Fibroblast of the aortic adventitia (primary cell): ENCODE measurements around the gene C2orf92. TPM values are rescaled to one million over a fixed set of nuclear protein-coding genes. Genes with fewer than 3 reads are reported as not detected.

Experiments
- DNase-seq: peaks from one replicate; pipeline ENCODE4 v3.0.0-alpha.2; 2010; ENCODE audit warnings: low read depth
- H3K4me3 ChIP-seq: 2 replicates; pipeline ENCODE4 v1.5.1; 2011; ENCODE audit warnings: low read depth, mild to moderate bottlenecking, control low read depth, low read length, moderate library complexity
- CTCF ChIP-seq: IDR thresholded peaks from 2 replicates; pipeline ENCODE4 v1.5.1; 2011; ENCODE audit warnings: mild to moderate bottlenecking, low read length, control low read depth, inconsistent platforms; ENCODE audit not compliant: insufficient read depth
- total RNA-seq: library from RNA; depleted of rRNA; stranded (reverse); fragments of >200 nt; gene quantifications from 2 replicates; pipeline ENCODE4 v1.2.3, GENCODE V29; 2012; ENCODE audit warnings: low replicate concordance

C2orf92 gene
- total RNA-seq, 1 donor = 2.0 TPM

GRCh38 chr2:97724946-97725688, 55.6 kb downstream of the C2orf92 start:
- H3K4me3 ChIP-seq = no peak overlapping the region
- TF ChIP-seq CTCF = no peak
- no peak for DNase-seq

GRCh38 chr2:97726261-97727064, 57.0 kb downstream of the C2orf92 start:
- TF ChIP-seq CTCF = no peak
- no peak overlapping the region for H3K4me3 ChIP-seq
- DNase-seq = no peak

- TF ChIP-seq CTCF = no peak
- H3K4me3 ChIP-seq = no peak overlapping the region
- no peak for DNase-seq
Measured at GRCh38 chr2:97727296-97727695, 57.8 kb downstream of the C2orf92 start.

GRCh38 chr2:97728091-97728731, 58.7 kb downstream of the C2orf92 start:
- DNase-seq = peak; percentile 10
- H3K4me3 ChIP-seq = no peak overlapping the region
- TF ChIP-seq CTCF = no peak

GRCh38 chr2:97730245-97730644, 60.7 kb downstream of the C2orf92 start:
- H3K4me3 ChIP-seq = no peak overlapping the region
- DNase-seq = peak; percentile 8
- no peak for TF ChIP-seq CTCF

- TF ChIP-seq CTCF = no peak
- DNase-seq = no peak
- no peak overlapping the region for H3K4me3 ChIP-seq
Measured at GRCh38 chr2:97731274-97732020, 61.9 kb downstream of the C2orf92 start.
